ENCODE results near the gene MEAF6.
"Not testable (repeated sequence)": the region's sequence is repeated elsewhere in the genome, so short reads cannot be mapped to it uniquely, and the experiment has no call there.

MEAF6 gene

DNA sequence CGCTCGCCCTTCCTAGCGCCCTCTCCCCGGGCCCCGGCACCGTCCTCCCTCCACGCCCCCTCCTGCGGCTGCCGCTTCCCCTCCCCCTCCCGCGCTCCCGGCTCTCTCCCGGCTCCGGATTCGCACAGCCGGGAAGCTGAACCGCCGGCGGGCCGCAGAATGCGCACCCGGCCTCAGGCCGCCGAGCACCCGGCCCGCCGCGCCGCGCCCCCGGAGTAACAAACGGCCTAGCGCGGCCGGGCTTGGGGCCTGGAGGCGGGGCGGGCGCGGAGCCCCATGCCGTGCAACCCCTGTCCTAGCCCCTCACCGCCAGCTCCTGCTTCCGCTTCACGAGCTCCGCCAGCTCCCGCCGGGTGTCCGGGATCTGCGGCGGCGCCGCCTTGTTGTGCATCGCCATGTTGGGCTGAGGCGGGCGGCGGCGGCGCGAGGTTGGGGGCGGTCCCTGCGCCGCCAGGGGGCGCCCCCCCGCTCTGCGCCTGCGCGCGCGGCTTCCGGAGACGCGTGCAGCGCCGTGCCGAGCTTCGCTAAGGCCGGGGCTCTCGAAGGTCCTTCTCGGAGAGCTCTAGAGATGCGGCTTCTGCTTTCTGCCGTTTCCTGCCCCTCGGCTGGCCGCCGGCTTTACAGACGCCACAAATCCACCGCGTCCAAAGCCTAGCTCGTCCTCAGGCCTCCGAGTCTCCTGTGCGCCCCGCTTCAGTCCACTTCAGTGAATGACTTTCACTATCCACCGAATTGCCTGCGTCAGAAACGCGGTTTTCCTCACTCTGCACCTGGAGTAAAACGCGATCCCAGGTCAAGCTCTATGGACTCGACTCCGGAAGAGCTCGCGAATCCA lies at the start of gene MEAF6:
Gene MEAF6, minus strand, starts transcription at position 417 of the 835 bp plus-strand sequence. Its CDS starts 20 bp downstream, at position 397.
- peaks cover 51% of the 10 kb centered on the region for H3K36me3 Mint-ChIP-seq (ENCODE audit: low read depth)
- H3K4me3 Mint-ChIP-seq: peak within 1 kb of the TSS; percentile 96
- intact Hi-C loops (cut with micrococcal nuclease): loop anchor here (1.0 to 2.0 kb wide), 2 partner anchors 40 to 168 kb away; partner anchors contain the start of gene SNIP1
- H3K4me1 Mint-ChIP-seq (ENCODE audit: low read depth): peaks cover 40% of the 10 kb centered on the region
- no peaks in the 10 kb centered on the region for H3K9me3 Mint-ChIP-seq
- peak within 1 kb of the TSS; percentile 98 for H3K27ac Mint-ChIP-seq
- no peaks in the 10 kb centered on the region for H3K27me3 Mint-ChIP-seq

GRCh38 chr1:37562984-37563383 lies 48.4 kb upstream of the MEAF6 start:
- Mint-ChIP-seq H3K9me3 (no peaks in the 10 kb centered on the region), H3K36me3 (ENCODE audit: low read depth) (peaks cover 52% of the 10 kb centered on the region), H3K4me3 (no peak overlapping the region), H3K27ac (no peak overlapping the region), H3K27me3 (no peaks in the 10 kb centered on the region), H3K4me1 (ENCODE audit: low read depth) (no peaks in the 10 kb centered on the region)
- intact Hi-C loops (cut with micrococcal nuclease): no loop called here

DNA sequence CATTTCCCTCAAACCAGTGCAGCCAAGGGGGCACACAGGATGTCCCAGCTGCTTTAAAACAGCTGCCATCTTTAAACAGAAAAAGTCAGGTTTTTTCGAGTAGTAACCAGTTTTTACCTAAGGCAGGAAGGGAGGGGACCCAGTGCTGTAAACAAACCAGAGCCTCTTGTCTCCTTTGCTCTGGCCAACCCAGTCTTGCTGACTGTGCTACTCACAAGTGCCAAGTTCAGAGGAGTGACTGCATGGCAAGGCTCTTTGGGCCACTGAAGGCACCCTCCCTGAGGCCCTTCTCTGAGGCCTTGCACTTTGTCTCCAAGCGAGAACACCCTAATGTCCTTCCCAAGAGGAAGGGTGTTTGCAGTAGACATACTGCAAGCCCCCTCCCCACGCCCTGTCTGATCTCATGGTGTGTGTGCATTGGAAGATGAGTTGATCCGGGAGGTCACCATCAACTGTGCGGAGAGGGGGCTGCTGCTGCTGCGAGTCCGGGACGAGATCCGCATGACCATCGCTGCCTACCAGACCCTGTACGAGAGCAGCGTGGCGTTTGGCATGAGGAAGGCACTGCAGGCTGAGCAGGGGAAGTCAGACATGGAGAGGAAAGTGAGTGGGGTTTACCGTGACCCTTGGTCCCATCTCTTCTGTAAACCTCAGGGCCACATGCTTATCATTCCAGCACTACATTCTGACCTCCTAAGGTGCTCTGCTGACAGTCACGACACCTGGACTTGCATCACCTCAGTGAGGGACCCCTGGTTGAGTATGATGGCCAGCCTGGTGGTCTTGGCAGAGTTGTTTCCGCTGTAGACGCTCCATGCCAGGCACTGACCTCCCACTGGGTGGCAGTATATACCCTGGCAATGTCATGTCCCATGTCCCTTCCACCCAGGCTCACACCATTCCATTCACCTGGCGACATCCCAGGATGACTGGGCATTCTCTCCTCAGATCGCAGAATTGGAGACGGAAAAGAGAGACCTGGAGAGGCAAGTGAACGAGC lies 46.9 kb upstream of the MEAF6 start:
- peaks cover 37% of the 10 kb centered on the region for H3K36me3 Mint-ChIP-seq (ENCODE audit: low read depth)
- no peaks in the 10 kb centered on the region for H3K9me3 Mint-ChIP-seq
- intact Hi-C loops (cut with micrococcal nuclease): no loop called here
- H3K27me3 Mint-ChIP-seq: no peaks in the 10 kb centered on the region
- H3K27ac Mint-ChIP-seq: no peak overlapping the region
- peaks cover 4% of the 10 kb centered on the region for H3K4me1 Mint-ChIP-seq (ENCODE audit: low read depth)
- H3K4me3 Mint-ChIP-seq: no peak overlapping the region

GRCh38 chr1:37560401-37561132 lies 46.0 kb upstream of the MEAF6 start:
- intact Hi-C loops (cut with micrococcal nuclease): no loop called here
- Mint-ChIP-seq H3K4me3 (no peak overlapping the region), H3K27me3 (no peaks in the 10 kb centered on the region), H3K4me1 (ENCODE audit: low read depth) (peaks cover 6% of the 10 kb centered on the region), H3K27ac (no peak overlapping the region), H3K36me3 (ENCODE audit: low read depth) (peaks cover 28% of the 10 kb centered on the region), H3K9me3 (no peaks in the 10 kb centered on the region)

DNA sequence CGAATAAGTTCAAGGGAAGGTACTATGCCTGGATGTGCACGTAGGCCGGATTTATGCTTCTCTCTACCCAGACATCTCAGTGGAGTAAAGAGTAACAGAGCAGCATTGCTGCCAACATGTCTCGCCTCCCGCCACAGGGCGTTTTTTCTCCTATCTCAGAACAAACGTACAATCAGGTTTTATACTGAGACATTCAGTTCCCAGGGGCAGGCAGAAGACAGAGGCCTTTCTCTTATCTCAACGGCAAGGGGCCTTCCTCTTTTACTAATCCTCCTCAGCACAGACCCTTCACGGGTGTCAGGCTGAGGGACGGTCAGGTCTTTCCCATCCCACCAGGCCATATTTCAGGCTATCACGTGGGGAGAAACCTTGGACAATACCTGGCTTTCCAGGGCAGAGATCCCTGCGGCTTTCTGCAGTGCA lies 45.4 kb upstream of the MEAF6 start:
- H3K27me3 Mint-ChIP-seq; H3K4me1 Mint-ChIP-seq (ENCODE audit: low read depth); H3K4me3 Mint-ChIP-seq; H3K27ac Mint-ChIP-seq; H3K9me3 Mint-ChIP-seq; intact Hi-C loops (cut with micrococcal nuclease): not testable (repeated sequence)
- peaks cover 22% of the 10 kb centered on the region for H3K36me3 Mint-ChIP-seq (ENCODE audit: low read depth)

- Mint-ChIP-seq H3K9me3 (no peaks in the 10 kb centered on the region), H3K27ac (no peak overlapping the region), H3K4me1 (ENCODE audit: low read depth) (peaks cover 6% of the 10 kb centered on the region), H3K36me3 (ENCODE audit: low read depth) (peaks cover 14% of the 10 kb centered on the region), H3K27me3 (no peaks in the 10 kb centered on the region), H3K4me3 (no peak overlapping the region)
- intact Hi-C loops (cut with micrococcal nuclease): no loop called here
These were observed 44.5 kb upstream of the MEAF6 start for GRCh38 chr1:37559080-37559479.

- no peak overlapping the region for H3K27ac Mint-ChIP-seq
- H3K9me3 Mint-ChIP-seq: no peaks in the 10 kb centered on the region
- no peaks in the 10 kb centered on the region for H3K27me3 Mint-ChIP-seq
- H3K4me3 Mint-ChIP-seq: no peak overlapping the region
- intact Hi-C loops (cut with micrococcal nuclease): no loop called here
- peaks cover 6% of the 10 kb centered on the region for H3K4me1 Mint-ChIP-seq (ENCODE audit: low read depth)
- peaks cover 16% of the 10 kb centered on the region for H3K36me3 Mint-ChIP-seq (ENCODE audit: low read depth)
These were observed 43.8 kb upstream of the MEAF6 start for GRCh38 chr1:37558411-37558810.

DNA sequence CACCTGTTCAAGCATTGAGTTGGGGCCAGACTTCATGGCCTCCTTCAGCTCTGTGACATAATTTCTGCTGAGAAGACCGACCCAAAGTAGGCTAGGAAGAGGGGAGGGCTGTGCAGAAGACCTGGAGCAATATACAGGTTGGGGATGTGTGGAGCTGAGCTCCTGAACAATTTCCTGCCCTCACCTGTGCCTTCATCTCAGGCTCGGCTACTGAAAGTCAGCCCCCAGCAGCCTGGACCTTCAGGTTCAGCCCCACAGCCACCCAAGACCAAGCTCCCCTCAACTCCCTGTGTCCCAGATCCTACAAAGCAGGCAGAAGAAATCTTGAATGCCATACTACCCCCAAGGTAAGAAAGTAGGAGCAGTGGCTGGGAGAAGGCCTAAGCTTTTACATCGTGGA lies 42.8 kb upstream of the MEAF6 start:
- no peak overlapping the region for H3K27ac Mint-ChIP-seq
- H3K9me3 Mint-ChIP-seq: no peaks in the 10 kb centered on the region
- H3K36me3 Mint-ChIP-seq (ENCODE audit: low read depth): peaks cover 21% of the 10 kb centered on the region
- peaks cover 16% of the 10 kb centered on the region for H3K4me1 Mint-ChIP-seq (ENCODE audit: low read depth)
- intact Hi-C loops (cut with micrococcal nuclease): no loop called here
- no peak overlapping the region for H3K4me3 Mint-ChIP-seq
- no peaks in the 10 kb centered on the region for H3K27me3 Mint-ChIP-seq

DNA sequence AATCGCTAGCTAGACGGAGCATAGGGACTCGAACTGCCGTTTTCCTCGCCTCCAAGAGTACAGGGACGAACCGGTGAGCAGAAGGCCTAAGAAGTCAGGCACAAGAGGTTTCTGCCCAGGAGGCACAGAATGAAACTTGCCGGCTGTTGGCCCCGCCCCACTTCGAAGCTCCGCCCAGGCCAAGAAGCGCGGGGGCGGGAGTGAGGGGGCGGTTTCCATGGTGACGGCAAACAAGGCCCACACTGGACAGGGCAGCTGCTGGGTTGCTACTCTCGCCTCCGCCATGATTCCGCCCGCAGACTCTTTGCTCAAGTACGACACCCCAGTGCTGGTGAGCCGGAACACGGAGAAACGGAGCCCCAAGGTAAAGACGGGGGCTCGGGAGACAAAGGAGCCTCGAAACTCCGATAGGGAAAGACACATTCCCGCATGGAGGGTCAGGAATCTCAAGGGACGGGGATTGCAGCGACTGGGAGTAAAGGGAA lies 42.2 kb upstream of the MEAF6 start, which contains the start of gene DNALI1:
Gene DNALI1, plus strand, starts transcription at position 229 of the 485 bp plus-strand sequence. Its CDS starts 55 bp downstream, at position 284.
- Mint-ChIP-seq H3K27me3 (no peaks in the 10 kb centered on the region), H3K36me3 (ENCODE audit: low read depth) (peaks cover 21% of the 10 kb centered on the region), H3K4me1 (ENCODE audit: low read depth) (peaks cover 23% of the 10 kb centered on the region), H3K9me3 (no peaks in the 10 kb centered on the region), H3K27ac (no peak within 1 kb of the TSS), H3K4me3 (no peak within 1 kb of the TSS)
- intact Hi-C loops (cut with micrococcal nuclease): no loop called here

GRCh38 chr1:37553927-37554808 lies 39.6 kb upstream of the MEAF6 start, which contains the start of gene SNIP1:
SNIP1 (minus strand) TSS chr1:37554293; CDS start chr1:37554229, 64 bp downstream.
- H3K27me3 Mint-ChIP-seq: no peaks in the 10 kb centered on the region
- peaks cover 31% of the 10 kb centered on the region for H3K4me1 Mint-ChIP-seq (ENCODE audit: low read depth)
- intact Hi-C loops (cut with micrococcal nuclease): loop anchor here (1.0 to 5.0 kb wide), 3 partner anchors 40 to 139 kb away; partner anchors contain the start of genes CDCA8 and MEAF6
- peaks cover 42% of the 10 kb centered on the region for H3K36me3 Mint-ChIP-seq (ENCODE audit: low read depth)
- peak within 1 kb of the TSS; percentile 93 for H3K27ac Mint-ChIP-seq
- no peaks in the 10 kb centered on the region for H3K9me3 Mint-ChIP-seq
- peak within 1 kb of the TSS; percentile 93 for H3K4me3 Mint-ChIP-seq

- no peaks in the 10 kb centered on the region for H3K27me3 Mint-ChIP-seq
- H3K36me3 Mint-ChIP-seq (ENCODE audit: low read depth): peaks cover 48% of the 10 kb centered on the region
- intact Hi-C loops (cut with micrococcal nuclease): loop anchor here (5.0 kb wide), 1 partner anchor 96 kb away; no protein-coding TSS in a partner anchor
- peak overlapping the region; percentile 93 for H3K4me3 Mint-ChIP-seq
- peak overlapping the region; percentile 93 for H3K27ac Mint-ChIP-seq
- no peaks in the 10 kb centered on the region for H3K9me3 Mint-ChIP-seq
- H3K4me1 Mint-ChIP-seq (ENCODE audit: low read depth): peaks cover 31% of the 10 kb centered on the region
These were observed 39.0 kb upstream of the MEAF6 start for GRCh38 chr1:37553598-37553926.

DNA sequence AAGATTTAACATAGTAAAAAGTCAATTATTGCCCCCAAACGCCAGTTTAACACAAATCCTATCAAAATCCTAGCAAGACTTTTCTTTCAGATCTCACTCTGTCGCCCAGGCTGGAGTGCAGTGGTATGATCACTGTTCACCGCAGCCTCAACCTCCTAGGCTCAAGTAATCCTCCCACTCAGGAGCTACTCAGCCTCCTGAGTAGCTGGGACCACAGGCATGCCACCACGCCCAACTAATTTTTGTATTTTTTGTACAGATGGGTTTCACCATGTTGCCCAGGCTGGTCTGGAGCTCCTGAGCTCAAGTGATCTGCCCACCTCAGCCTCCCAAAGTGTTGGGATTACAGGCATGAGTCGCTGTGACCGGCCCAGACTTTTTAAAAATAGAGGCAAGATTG lies 34.8 kb upstream of the MEAF6 start:
- no peak overlapping the region for H3K27ac Mint-ChIP-seq
- peaks cover 87% of the 10 kb centered on the region for H3K36me3 Mint-ChIP-seq (ENCODE audit: low read depth)
- H3K27me3 Mint-ChIP-seq: no peaks in the 10 kb centered on the region
- H3K4me3 Mint-ChIP-seq: no peak overlapping the region
- H3K9me3 Mint-ChIP-seq: no peaks in the 10 kb centered on the region
- intact Hi-C loops (cut with micrococcal nuclease): no loop called here
- H3K4me1 Mint-ChIP-seq (ENCODE audit: low read depth): peaks cover 25% of the 10 kb centered on the region
